Muscle layer of duodenum (tissue), 2 donors: ENCODE measurements around the gene CAST.

Experiments used
- H3K27ac ChIP-seq: one replicate; pipeline ENCODE4 v1.7.0; 2013; ENCODE audit warnings: mild to moderate bottlenecking, low read length
- H3K27me3 ChIP-seq: one replicate; pipeline ENCODE4 v1.7.0; 2013; ENCODE audit warnings: low read depth, mild to moderate bottlenecking, control low read depth, low read length
- H3K36me3 ChIP-seq, 2 donors: one replicate each; pipeline ENCODE4 v1.7.0; 2013; ENCODE audit warnings: low read length in 2 of 2, control low read depth in 1 of 2, mild to moderate bottlenecking in 1 of 2; ENCODE audit not compliant: insufficient read depth in 2 of 2, control insufficient read depth in 1 of 2
- H3K4me1 ChIP-seq, 2 donors: one replicate each; pipeline ENCODE4 v1.7.0; 2013; ENCODE audit warnings: low read length in 2 of 2, mild to moderate bottlenecking in 2 of 2, control low read depth in 1 of 2, moderate library complexity in 1 of 2; ENCODE audit not compliant: insufficient read depth in 2 of 2, control insufficient read depth in 1 of 2
- H3K4me3 ChIP-seq, 2 donors: one replicate each; pipeline ENCODE4 v1.7.0; 2013; ENCODE audit warnings: low read length in 2 of 2, low read depth in 1 of 2, mild to moderate bottlenecking in 1 of 2
- H3K9me3 ChIP-seq, 2 donors: one replicate each; pipeline ENCODE4 v1.7.0; 2013; ENCODE audit warnings: low read length in 2 of 2, control low read depth in 1 of 2, mild to moderate bottlenecking in 1 of 2; ENCODE audit not compliant: control insufficient read depth in 1 of 2
- donor health status: healthy.

CAST gene

GRCh38 chr5:96648593-96648992 lies 13.6 kb upstream of the CAST start:
- H3K9me3 ChIP-seq = no peaks in the 10 kb centered on the region
- no peak overlapping the region for H3K27ac ChIP-seq
- H3K27me3 ChIP-seq = no peaks in the 10 kb centered on the region
- H3K36me3 ChIP-seq = no peaks in the 10 kb centered on the region
- H3K4me3 ChIP-seq = no peak overlapping the region
- no peaks in the 10 kb centered on the region for H3K4me1 ChIP-seq

GRCh38 chr5:96649251-96649662 lies 12.9 kb upstream of the CAST start:
- Histone ChIP-seq H3K36me3 (no peaks in the 10 kb centered on the region), H3K27me3 (no peaks in the 10 kb centered on the region), H3K4me3 (no peak overlapping the region), H3K27ac (no peak overlapping the region), H3K4me1 (no peaks in the 10 kb centered on the region), H3K9me3 (no peaks in the 10 kb centered on the region)

- no peak overlapping the region for H3K27ac ChIP-seq
- H3K36me3 ChIP-seq = no peaks in the 10 kb centered on the region
- H3K27me3 ChIP-seq = no peaks in the 10 kb centered on the region
Observed at GRCh38 chr5:96649681-96650540, 12.3 kb upstream of the CAST start.

GRCh38 chr5:96651047-96651446 lies 11.1 kb upstream of the CAST start:
- no peak overlapping the region for H3K27ac ChIP-seq
- no peaks in the 10 kb centered on the region for H3K27me3 ChIP-seq
- H3K4me1 ChIP-seq = no peaks in the 10 kb centered on the region
- no peaks in the 10 kb centered on the region for H3K9me3 ChIP-seq
- no peak overlapping the region for H3K4me3 ChIP-seq
- H3K36me3 ChIP-seq = no peaks in the 10 kb centered on the region

More at GRCh38 chr5:96649681-96650540, 12.3 kb upstream of the CAST start:
- Histone ChIP-seq H3K4me1 (no peaks in the 10 kb centered on the region), H3K4me3 (no peak overlapping the region), H3K9me3 (no peaks in the 10 kb centered on the region)

GRCh38 chr5:96651948-96652753 lies 10.0 kb upstream of the CAST start:
- H3K27ac ChIP-seq = no peak overlapping the region
- H3K9me3 ChIP-seq = no peaks in the 10 kb centered on the region
- no peak overlapping the region for H3K4me3 ChIP-seq
- no peaks in the 10 kb centered on the region for H3K36me3 ChIP-seq
- H3K27me3 ChIP-seq = no peaks in the 10 kb centered on the region
- H3K4me1 ChIP-seq = no peaks in the 10 kb centered on the region

GRCh38 chr5:96652769-96653454 lies 9.3 kb upstream of the CAST start:
- H3K27me3 ChIP-seq = no peaks in the 10 kb centered on the region
- no peaks in the 10 kb centered on the region for H3K4me1 ChIP-seq
- no peak overlapping the region for H3K27ac ChIP-seq
- no peak overlapping the region for H3K4me3 ChIP-seq
- H3K9me3 ChIP-seq = no peaks in the 10 kb centered on the region
- H3K36me3 ChIP-seq = no peaks in the 10 kb centered on the region

- no peaks in the 10 kb centered on the region for H3K27me3 ChIP-seq
- no peak overlapping the region for H3K4me3 ChIP-seq
- H3K27ac ChIP-seq = no peak overlapping the region
- no peaks in the 10 kb centered on the region for H3K4me1 ChIP-seq
- no peaks in the 10 kb centered on the region for H3K9me3 ChIP-seq
- no peaks in the 10 kb centered on the region for H3K36me3 ChIP-seq
Observed at GRCh38 chr5:96654209-96654608, 8.0 kb upstream of the CAST start.

GRCh38 chr5:96655085-96655484 lies 7.1 kb upstream of the CAST start:
- Histone ChIP-seq H3K9me3 (no peaks in the 10 kb centered on the region), H3K36me3 (no peaks in the 10 kb centered on the region), H3K27ac (no peak overlapping the region), H3K4me3 (no peak overlapping the region), H3K27me3 (no peaks in the 10 kb centered on the region), H3K4me1 (no peaks in the 10 kb centered on the region)

- Histone ChIP-seq H3K4me3 (no peak overlapping the region), H3K36me3 (no peaks in the 10 kb centered on the region), H3K27me3 (no peaks in the 10 kb centered on the region), H3K4me1 (peaks cover 0 to under 1% of the 10 kb centered on the region in 2 donors), H3K27ac (no peak overlapping the region), H3K9me3 (no peaks in the 10 kb centered on the region)
Observed at GRCh38 chr5:96655506-96655905, 6.7 kb upstream of the CAST start.

- Histone ChIP-seq H3K27me3 (no peaks in the 10 kb centered on the region), H3K4me1 (peaks cover 0 to 7% of the 10 kb centered on the region in 2 donors), H3K27ac (no peak overlapping the region), H3K36me3 (no peaks in the 10 kb centered on the region), H3K9me3 (no peaks in the 10 kb centered on the region), H3K4me3 (no peak overlapping the region)
Observed at GRCh38 chr5:96657068-96657467, 5.1 kb upstream of the CAST start.

- Histone ChIP-seq H3K9me3 (no peaks in the 10 kb centered on the region), H3K4me1 (peaks cover 0 to 9% of the 10 kb centered on the region in 2 donors), H3K27me3 (no peaks in the 10 kb centered on the region), H3K36me3 (no peaks in the 10 kb centered on the region), H3K27ac (no peak overlapping the region), H3K4me3 (no peak overlapping the region)
Observed at GRCh38 chr5:96658272-96658671, 3.9 kb upstream of the CAST start.
